DND-41 (cell line): ENCODE measurements around the gene GP9.

ENCODE experiments used
- ATAC-seq: fragments of 200-7000 bp; cut with Tn5 transposase; 3 replicates; pipeline ENCODE4 v1.9.1; 2021; ENCODE audit warnings: low read depth; ENCODE audit not compliant: insufficient read depth
- DNase-seq: peaks from one replicate; pipeline ENCODE4 v3.0.0-alpha.2; 2020
- H2AFZ ChIP-seq: 2 replicates; pipeline ENCODE4 v1.6.0; 2012; ENCODE audit warnings: low read depth, low read length
- H3K27ac ChIP-seq: 2 replicates; pipeline ENCODE4 v1.5.1; 2012; ENCODE audit warnings: low read length, inconsistent platforms
- H3K27me3 ChIP-seq: fragments of 200-600 bp; sonication (generic); 2 replicates; pipeline ENCODE4 v1.6.0; 2012; ENCODE audit warnings: low read length, mild to moderate bottlenecking, inconsistent platforms; ENCODE audit not compliant: insufficient read depth, poor library complexity
- H3K36me3 ChIP-seq: 2 replicates; pipeline ENCODE4 v1.5.1; 2012; ENCODE audit warnings: low read length, inconsistent platforms; ENCODE audit not compliant: insufficient read depth
- H3K4me1 ChIP-seq: 2 replicates; pipeline ENCODE4 v1.5.1; 2012; ENCODE audit warnings: mild to moderate bottlenecking, low read length; ENCODE audit not compliant: insufficient read depth
- H3K4me2 ChIP-seq: 2 replicates; pipeline ENCODE4 v1.6.0; 2012; ENCODE audit warnings: mild to moderate bottlenecking, moderate library complexity, low read length, inconsistent platforms; ENCODE audit not compliant: insufficient read depth
- H3K4me3 ChIP-seq, 2 experiments: fragments of 200-600 bp in 1 of 2; shearing (Covaris generic) in 1 of 2; 2 replicates each; pipeline ENCODE4 v1.5.1; 2012 to 2016; ENCODE audit warnings: inconsistent platforms in 2 of 2, low read length in 2 of 2, mild to moderate bottlenecking in 2 of 2, low read depth in 1 of 2, moderate library complexity in 1 of 2
- H3K79me2 ChIP-seq: 2 replicates; pipeline ENCODE4 v1.6.0; 2012; ENCODE audit warnings: low read length, inconsistent platforms; ENCODE audit not compliant: insufficient read depth
- H3K9ac ChIP-seq: 2 replicates; pipeline ENCODE4 v1.6.0; 2012; ENCODE audit warnings: low read depth, mild to moderate bottlenecking, inconsistent platforms, low read length, moderate library complexity
- H3K9me3 ChIP-seq: 2 replicates; pipeline ENCODE4 v1.5.1; 2012; ENCODE audit warnings: low read length, moderate library complexity, mild to moderate bottlenecking, inconsistent platforms; ENCODE audit not compliant: insufficient read depth, severe bottlenecking
- H4K20me1 ChIP-seq: 2 replicates; pipeline ENCODE4 v1.6.0; 2012; ENCODE audit warnings: low read length; ENCODE audit not compliant: insufficient read depth
- CTCF ChIP-seq: IDR thresholded peaks from 2 replicates; pipeline ENCODE4 v1.5.1; 2012; ENCODE audit warnings: borderline replicate concordance, low read length, moderate library complexity, mild to moderate bottlenecking; ENCODE audit not compliant: poor library complexity, severe bottlenecking; ENCODE audit errors: extremely low read depth
- EZH2 ChIP-seq: IDR thresholded peaks from 3 replicates; pipeline ENCODE4 v1.6.1; 2012; ENCODE audit warnings: borderline replicate concordance, low read depth, mild to moderate bottlenecking, moderate library complexity, low read length, inconsistent platforms; ENCODE audit not compliant: severe bottlenecking

Gene GP9

DNA sequence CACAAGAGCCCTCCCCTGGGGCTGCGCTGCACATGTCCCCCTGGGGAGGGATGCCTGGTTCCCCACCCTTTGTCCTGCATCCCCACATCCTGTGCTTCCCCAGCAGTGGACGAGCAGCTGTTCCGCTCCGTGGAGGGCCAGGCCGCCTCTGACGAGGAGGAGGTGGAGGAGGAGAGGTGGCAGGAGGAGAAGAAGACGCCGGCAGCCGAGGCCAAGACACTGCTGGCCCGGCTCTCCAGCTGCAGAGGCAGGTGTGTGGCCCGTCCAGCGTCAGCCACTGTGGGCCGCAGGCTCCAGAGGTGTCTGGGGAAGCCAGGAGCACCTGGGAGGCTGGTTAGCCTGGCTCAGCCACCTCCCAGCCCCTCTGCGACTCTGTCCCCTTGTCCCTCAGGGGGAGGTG, 27.9 kb upstream of the GP9 start:
- no peaks in the 10 kb centered on the region for H4K20me1 ChIP-seq
- no peak overlapping the region for H3K9ac ChIP-seq
- no peak overlapping the region for H3K4me3 ChIP-seq
- ATAC-seq (no peak), DNase-seq (no peak)
- no peak overlapping the region for H2AFZ ChIP-seq
- H3K4me1 ChIP-seq, result peaks cover under 1% of the 10 kb centered on the region; the same call in 1 of the 2 replicates
- no peak overlapping the region for H3K27ac ChIP-seq
- no peaks in the 10 kb centered on the region for H3K79me2 ChIP-seq
- no peak overlapping the region for H3K4me2 ChIP-seq
- TF ChIP-seq EZH2 (no peak), CTCF (no peak)
- H3K27me3 ChIP-seq, result no peaks in the 10 kb centered on the region
- no peaks in the 10 kb centered on the region for H3K36me3 ChIP-seq
- no peaks in the 10 kb centered on the region for H3K9me3 ChIP-seq

GRCh38 chr3:129033151-129033550, 27.4 kb upstream of the GP9 start:
- no peaks in the 10 kb centered on the region for H3K9me3 ChIP-seq
- H3K79me2 ChIP-seq, result no peaks in the 10 kb centered on the region
- ATAC-seq (no peak), DNase-seq (no peak)
- TF ChIP-seq CTCF, result no peak
- no peak for TF ChIP-seq EZH2
- no peak overlapping the region for H2AFZ ChIP-seq
- no peak overlapping the region for H3K27ac ChIP-seq
- H3K4me1 ChIP-seq, result no peaks in the 10 kb centered on the region
- no peaks in the 10 kb centered on the region for H3K27me3 ChIP-seq
- H3K4me2 ChIP-seq, result no peak overlapping the region
- no peak overlapping the region for H3K4me3 ChIP-seq
- H4K20me1 ChIP-seq, result no peaks in the 10 kb centered on the region
- no peak overlapping the region for H3K9ac ChIP-seq
- H3K36me3 ChIP-seq, result no peaks in the 10 kb centered on the region

- Histone ChIP-seq H3K4me3 (no peak overlapping the region), H4K20me1 (no peaks in the 10 kb centered on the region), H3K4me2 (no peak overlapping the region), H3K27me3 (no peaks in the 10 kb centered on the region), H3K79me2 (no peaks in the 10 kb centered on the region), H3K9me3 (no peaks in the 10 kb centered on the region), H2AFZ (no peak overlapping the region), H3K4me1 (no peaks in the 10 kb centered on the region), H3K36me3 (no peaks in the 10 kb centered on the region), H3K9ac (no peak overlapping the region), H3K27ac (no peak overlapping the region)
- TF ChIP-seq EZH2, result no peak
- TF ChIP-seq CTCF, result no peak
- no peak for ATAC-seq
- no peak for DNase-seq
These were observed 26.8 kb upstream of the GP9 start for GRCh38 chr3:129033633-129034321.
